IPS-15b (cell line): ENCODE data around the gene CEL.
A peak's percentile ranks its signal among the peaks of the same experiment; 100 is the strongest.

Source experiments
- H3K27me3 ChIP-seq: one replicate; pipeline ENCODE4 v1.6.1; 2013; ENCODE audit warnings: low read length; ENCODE audit not compliant: control insufficient read depth, insufficient read depth
- H3K36me3 ChIP-seq: one replicate; pipeline ENCODE4 v1.6.1; 2013; ENCODE audit warnings: low read length; ENCODE audit not compliant: control insufficient read depth, insufficient read depth
- H3K4me1 ChIP-seq: one replicate; pipeline ENCODE4 v1.6.1; 2013; ENCODE audit warnings: mild to moderate bottlenecking, low read length; ENCODE audit not compliant: control insufficient read depth, insufficient read depth
- H3K4me3 ChIP-seq: one replicate; pipeline ENCODE4 v1.5.1; 2013; ENCODE audit warnings: low read depth, low read length
- H3K9ac ChIP-seq: one replicate; pipeline ENCODE4 v1.6.1; 2013; ENCODE audit warnings: low read depth, mild to moderate bottlenecking, low read length
- H3K9me3 ChIP-seq: one replicate; pipeline ENCODE4 v1.6.1; 2013; ENCODE audit warnings: mild to moderate bottlenecking, low read length; ENCODE audit not compliant: control insufficient read depth, insufficient read depth

Gene CEL

GRCh38 chr9:133111808-133112662 lies 50.3 kb downstream of the CEL start:
- H3K9me3 ChIP-seq = no peaks in the 10 kb centered on the region
- no peaks in the 10 kb centered on the region for H3K27me3 ChIP-seq
- no peak overlapping the region for H3K4me3 ChIP-seq
- peak overlapping the region; percentile 26 for H3K9ac ChIP-seq
- peaks cover 5% of the 10 kb centered on the region for H3K4me1 ChIP-seq
- peaks cover 21% of the 10 kb centered on the region for H3K36me3 ChIP-seq

GRCh38 chr9:133112663-133113026 lies 50.9 kb downstream of the CEL start:
- H3K9ac ChIP-seq = peak overlapping the region; percentile 26
- H3K9me3 ChIP-seq = no peaks in the 10 kb centered on the region

GRCh38 chr9:133113163-133113948 lies 51.6 kb downstream of the CEL start:
- Histone ChIP-seq H3K36me3 (peaks cover 11% of the 10 kb centered on the region), H3K4me1 (peaks cover 5% of the 10 kb centered on the region), H3K9me3 (no peaks in the 10 kb centered on the region), H3K9ac (peak overlapping the region; percentile 61), H3K4me3 (no peak overlapping the region), H3K27me3 (no peaks in the 10 kb centered on the region)

More at GRCh38 chr9:133112663-133113026, 50.9 kb downstream of the CEL start:
- Histone ChIP-seq H3K4me3 (no peak overlapping the region), H3K4me1 (peaks cover 5% of the 10 kb centered on the region), H3K27me3 (no peaks in the 10 kb centered on the region), H3K36me3 (peaks cover 17% of the 10 kb centered on the region)

- Histone ChIP-seq H3K27me3 (no peaks in the 10 kb centered on the region), H3K9me3 (no peaks in the 10 kb centered on the region), H3K9ac (peak overlapping the region; percentile 61), H3K36me3 (peaks cover 6% of the 10 kb centered on the region), H3K4me1 (peaks cover 5% of the 10 kb centered on the region), H3K4me3 (no peak overlapping the region)
Measured at GRCh38 chr9:133113949-133114885, 52.4 kb downstream of the CEL start.

GRCh38 chr9:133114886-133115603 lies 53.3 kb downstream of the CEL start:
- peaks cover 4% of the 10 kb centered on the region for H3K36me3 ChIP-seq
- no peaks in the 10 kb centered on the region for H3K9me3 ChIP-seq
- no peak overlapping the region for H3K4me3 ChIP-seq
- peaks cover 4% of the 10 kb centered on the region for H3K27me3 ChIP-seq
- no peak overlapping the region for H3K9ac ChIP-seq
- peaks cover 10% of the 10 kb centered on the region for H3K4me1 ChIP-seq

- Histone ChIP-seq H3K9ac (no peak overlapping the region), H3K4me1 (peaks cover 10% of the 10 kb centered on the region), H3K4me3 (no peak overlapping the region), H3K36me3 (peaks cover 2% of the 10 kb centered on the region), H3K9me3 (no peaks in the 10 kb centered on the region), H3K27me3 (peaks cover 4% of the 10 kb centered on the region)
Measured at GRCh38 chr9:133115604-133116345, 54.0 kb downstream of the CEL start.

- Histone ChIP-seq H3K4me3 (no peak overlapping the region), H3K9ac (no peak overlapping the region), H3K27me3 (peaks cover 4% of the 10 kb centered on the region), H3K9me3 (no peaks in the 10 kb centered on the region), H3K36me3 (peaks cover 2% of the 10 kb centered on the region), H3K4me1 (peaks cover 10% of the 10 kb centered on the region)
Measured at GRCh38 chr9:133116346-133117231, 54.8 kb downstream of the CEL start.

GRCh38 chr9:133117271-133118178 lies 55.7 kb downstream of the CEL start:
- H3K36me3 ChIP-seq = peaks cover 2% of the 10 kb centered on the region
- no peak overlapping the region for H3K4me3 ChIP-seq
- no peaks in the 10 kb centered on the region for H3K9me3 ChIP-seq
- H3K9ac ChIP-seq = no peak overlapping the region
- H3K27me3 ChIP-seq = peaks cover 11% of the 10 kb centered on the region
- peaks cover 10% of the 10 kb centered on the region for H3K4me1 ChIP-seq

- Histone ChIP-seq H3K4me3 (no peak overlapping the region), H3K4me1 (peaks cover 10% of the 10 kb centered on the region), H3K9ac (no peak overlapping the region), H3K27me3 (peaks cover 11% of the 10 kb centered on the region), H3K9me3 (no peaks in the 10 kb centered on the region), H3K36me3 (peaks cover 2% of the 10 kb centered on the region)
Measured at GRCh38 chr9:133118179-133118520, 56.4 kb downstream of the CEL start.
